Ishikawa (cell line): ENCODE measurements around the gene KMT5B.

Experiments used
- CEBPB ChIP-seq: IDR thresholded peaks from 2 replicates; pipeline ENCODE4 v1.6.1; 2012
- CREB1 ChIP-seq: IDR thresholded peaks from 2 replicates; pipeline ENCODE4 v1.6.1; 2012; ENCODE audit warnings: low read depth
- EGR1 ChIP-seq: IDR thresholded peaks from 2 replicates; pipeline ENCODE4 v1.6.1; 2012
- EP300 ChIP-seq: IDR thresholded peaks from 2 replicates; pipeline ENCODE4 v1.6.1; 2012; ENCODE audit warnings: borderline replicate concordance
- FOXM1 ChIP-seq: IDR thresholded peaks from 2 replicates; pipeline ENCODE4 v1.6.1; 2012; ENCODE audit warnings: low read depth, borderline replicate concordance
- NFIC ChIP-seq: IDR thresholded peaks from 2 replicates; pipeline ENCODE4 v1.6.1; 2012
- RAD21 ChIP-seq: IDR thresholded peaks from 2 replicates; pipeline ENCODE4 v1.6.1; 2012; ENCODE audit warnings: low read depth
- REST ChIP-seq: IDR thresholded peaks from 2 replicates; pipeline ENCODE4 v1.6.1; 2012; ENCODE audit warnings: low read depth, mild to moderate bottlenecking
- TAF1 ChIP-seq: IDR thresholded peaks from 2 replicates; pipeline ENCODE4 v1.6.1; 2012; ENCODE audit warnings: low read depth, mild to moderate bottlenecking
- TCF12 ChIP-seq: IDR thresholded peaks from 2 replicates; pipeline ENCODE4 v1.6.1; 2012; ENCODE audit warnings: low read depth
- USF1 ChIP-seq: IDR thresholded peaks from 2 replicates; pipeline ENCODE4 v1.6.1; 2012
- YY1 ChIP-seq: IDR thresholded peaks from 2 replicates; pipeline ENCODE4 v1.6.1; 2012; ENCODE audit warnings: low read depth
- ZBTB7A ChIP-seq: IDR thresholded peaks from 2 replicates; pipeline ENCODE4 v1.6.1; 2012; ENCODE audit warnings: low read depth
- TF ChIP-seq, protein P1 (sequence below): IDR thresholded peaks from 2 replicates; pipeline ENCODE4 v1.6.1; 2012

GRCh38 chr11:68215087-68215445, 2.0 kb upstream of the KMT5B start:
- TF ChIP-seq REST (no peak), EGR1 (no peak), CEBPB (no peak), USF1 (no peak), YY1 (no peak), CREB1 (no peak), RAD21 (no peak), FOXM1 (no peak), TAF1 (no peak), EP300 (no peak), ZBTB7A (no peak), TCF12 (no peak), NFIC (no peak)
- TF ChIP-seq, protein P1, sequence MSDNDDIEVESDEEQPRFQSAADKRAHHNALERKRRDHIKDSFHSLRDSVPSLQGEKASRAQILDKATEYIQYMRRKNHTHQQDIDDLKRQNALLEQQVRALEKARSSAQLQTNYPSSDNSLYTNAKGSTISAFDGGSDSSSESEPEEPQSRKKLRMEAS, result no peak
